GM12865 (cell line): ENCODE measurements around the gene HDAC2.
"Not testable (repeated sequence)": the region's sequence is repeated elsewhere in the genome, so short reads cannot be mapped to it uniquely, and the experiment has no call there.

Experiments
- DNase-seq: peaks from one replicate; pipeline ENCODE4 v3.0.0; 2010; ENCODE audit warnings: low read depth
- H3K4me3 ChIP-seq: 2 replicates; pipeline ENCODE4 v1.5.1; 2011; ENCODE audit warnings: mild to moderate bottlenecking, low read depth, low read length, control low read depth
- TF ChIP-seq, protein P1 (sequence below): IDR thresholded peaks from 2 replicates; pipeline ENCODE4 v1.5.1; 2011; ENCODE audit warnings: low read length, control low read depth, low read depth, inconsistent platforms; ENCODE audit not compliant: insufficient read depth; ENCODE audit errors: missing control alignments

HDAC2 gene

DNA sequence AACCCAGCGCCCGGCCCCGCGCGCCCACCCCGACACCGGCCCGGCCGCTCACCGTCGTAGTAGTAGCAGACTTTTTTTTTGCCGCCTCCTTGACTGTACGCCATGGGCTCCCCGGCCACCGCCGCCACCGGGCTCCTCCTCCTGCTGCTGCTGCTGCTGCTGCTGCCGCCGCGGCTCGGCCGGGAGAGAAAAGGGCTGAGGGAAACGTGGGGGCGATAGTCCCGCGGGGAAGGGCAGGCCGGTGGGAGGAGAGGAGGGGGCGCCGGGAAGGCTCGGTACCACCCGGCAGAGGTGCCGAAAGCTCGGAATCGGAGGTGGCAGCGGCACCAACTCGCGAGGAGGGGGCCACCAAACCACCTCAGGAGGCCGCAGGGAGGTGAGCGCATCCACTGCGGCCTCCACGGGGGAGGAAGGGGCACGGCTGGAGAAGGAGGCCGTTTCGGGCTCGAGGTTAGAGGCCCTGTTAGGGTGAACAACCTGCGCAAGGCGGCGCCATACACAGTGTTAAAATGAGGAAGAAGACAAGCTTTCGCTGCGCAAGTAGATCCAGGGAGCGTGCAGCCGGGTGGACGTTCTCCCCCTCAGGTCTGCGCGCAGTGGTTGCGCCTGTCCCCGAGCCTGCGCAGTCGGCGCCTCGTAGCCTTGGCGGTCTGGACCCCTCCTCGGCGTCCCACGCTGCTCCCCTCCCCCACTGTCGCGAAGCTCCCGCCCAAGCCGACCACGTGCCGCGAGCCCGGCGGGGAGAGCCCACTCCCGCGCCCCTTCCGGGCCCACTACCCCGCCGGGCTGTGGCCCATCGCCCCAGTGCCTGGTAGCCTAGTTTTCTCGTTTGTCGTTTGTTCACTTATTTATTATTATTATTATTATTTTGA, at the start of gene HDAC2:
HDAC2 (minus strand) TSS at position 344 of the 872 bp plus-strand sequence; CDS start at position 104, 240 bp downstream.
- TF ChIP-seq, protein P1, sequence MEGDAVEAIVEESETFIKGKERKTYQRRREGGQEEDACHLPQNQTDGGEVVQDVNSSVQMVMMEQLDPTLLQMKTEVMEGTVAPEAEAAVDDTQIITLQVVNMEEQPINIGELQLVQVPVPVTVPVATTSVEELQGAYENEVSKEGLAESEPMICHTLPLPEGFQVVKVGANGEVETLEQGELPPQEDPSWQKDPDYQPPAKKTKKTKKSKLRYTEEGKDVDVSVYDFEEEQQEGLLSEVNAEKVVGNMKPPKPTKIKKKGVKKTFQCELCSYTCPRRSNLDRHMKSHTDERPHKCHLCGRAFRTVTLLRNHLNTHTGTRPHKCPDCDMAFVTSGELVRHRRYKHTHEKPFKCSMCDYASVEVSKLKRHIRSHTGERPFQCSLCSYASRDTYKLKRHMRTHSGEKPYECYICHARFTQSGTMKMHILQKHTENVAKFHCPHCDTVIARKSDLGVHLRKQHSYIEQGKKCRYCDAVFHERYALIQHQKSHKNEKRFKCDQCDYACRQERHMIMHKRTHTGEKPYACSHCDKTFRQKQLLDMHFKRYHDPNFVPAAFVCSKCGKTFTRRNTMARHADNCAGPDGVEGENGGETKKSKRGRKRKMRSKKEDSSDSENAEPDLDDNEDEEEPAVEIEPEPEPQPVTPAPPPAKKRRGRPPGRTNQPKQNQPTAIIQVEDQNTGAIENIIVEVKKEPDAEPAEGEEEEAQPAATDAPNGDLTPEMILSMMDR: peak; percentile 8
- peak within 1 kb of the TSS; percentile 64 for H3K4me3 ChIP-seq
- peak; percentile 96 for DNase-seq

- no peak for DNase-seq
- TF ChIP-seq, protein P1: no peak
- no peak overlapping the region for H3K4me3 ChIP-seq
Measured at GRCh38 chr6:114020196-114020595, 49.2 kb upstream of the HDAC2 start.

DNA sequence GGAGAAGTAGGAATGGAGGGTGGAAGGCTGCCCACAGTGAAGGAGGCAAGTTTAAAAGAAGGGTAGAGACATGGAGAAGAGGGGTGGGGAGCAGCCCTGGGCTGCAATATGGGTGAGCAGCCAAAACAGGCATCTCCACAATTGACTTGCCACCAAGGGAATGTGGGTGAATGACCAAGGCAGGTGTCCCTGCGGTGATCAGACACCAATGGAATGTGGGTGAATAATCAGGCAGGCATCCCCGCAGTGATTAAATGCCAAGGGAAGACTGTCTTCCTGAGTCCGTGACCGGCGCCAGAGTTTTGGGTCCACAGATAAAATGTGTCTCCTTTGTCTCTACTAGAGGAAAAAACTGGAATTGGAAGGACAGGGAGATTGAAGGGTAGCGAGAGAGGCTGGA, 46.2 kb upstream of the HDAC2 start:
- DNase-seq, H3K4me3 ChIP-seq: not testable (repeated sequence)

DNA sequence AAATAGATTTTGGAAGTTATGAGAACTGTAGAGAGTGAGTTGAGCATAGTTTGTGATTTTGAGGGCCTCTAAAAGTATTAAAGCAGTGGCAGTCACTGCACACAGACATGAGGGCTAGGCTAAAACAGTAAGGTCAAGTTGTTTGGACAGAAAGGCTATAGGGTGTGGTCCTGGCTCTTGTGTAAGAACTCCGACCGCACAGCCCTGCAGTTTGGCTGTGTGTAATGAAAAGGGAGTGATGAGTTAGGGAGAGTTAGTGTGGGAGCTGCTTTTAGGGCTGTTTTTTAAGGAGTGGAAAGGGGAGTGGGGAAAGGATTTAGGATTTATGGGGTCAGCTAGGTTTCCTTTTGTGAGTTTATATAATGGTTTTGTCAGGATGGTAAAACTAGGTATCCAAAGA, 43.2 kb upstream of the HDAC2 start:
- not testable (repeated sequence) for H3K4me3 ChIP-seq, DNase-seq

- H3K4me3 ChIP-seq, DNase-seq: not testable (repeated sequence)
Measured at GRCh38 chr6:114011486-114011885, 40.5 kb upstream of the HDAC2 start.

DNA sequence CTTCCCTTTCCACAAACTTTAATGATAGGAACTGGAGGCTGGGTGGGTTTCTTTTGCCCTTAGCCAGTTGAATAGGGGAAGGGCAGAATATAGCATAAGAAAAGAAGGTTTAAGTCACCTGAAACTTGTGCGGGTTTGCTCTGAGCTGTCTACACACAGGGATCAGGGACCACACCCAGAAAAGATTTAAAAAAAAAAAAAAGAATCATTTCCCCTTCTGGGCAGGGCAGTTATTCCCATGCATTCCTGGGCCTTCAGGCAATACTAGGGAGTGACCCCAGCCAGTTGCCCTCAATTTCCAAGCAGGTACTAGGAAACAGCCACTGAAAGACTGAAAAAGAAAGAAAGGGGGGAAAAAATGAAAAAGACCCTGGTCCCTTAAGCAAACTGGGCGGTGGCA, 39.6 kb upstream of the HDAC2 start:
- no peak overlapping the region for H3K4me3 ChIP-seq
- DNase-seq: no peak
- TF ChIP-seq, protein P1: no peak

DNA sequence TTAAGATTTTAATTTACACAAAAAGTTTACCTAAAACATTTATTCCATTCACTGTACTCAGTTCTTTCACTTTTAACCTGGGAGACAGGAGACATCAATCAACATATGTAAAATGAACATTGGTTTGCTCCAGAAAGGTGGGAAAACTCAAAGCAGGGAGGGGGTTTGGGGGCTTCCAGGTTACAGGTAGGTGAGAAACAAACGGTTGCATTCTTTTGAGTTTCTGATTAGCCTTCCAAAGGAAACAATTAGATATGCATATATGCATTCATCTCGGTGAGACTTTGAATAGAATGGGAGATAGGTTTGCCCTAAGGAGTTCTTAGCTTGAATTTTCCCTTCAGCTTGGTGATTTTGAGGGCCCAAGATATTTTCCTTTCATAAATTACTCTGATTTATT, 38.2 kb upstream of the HDAC2 start:
- TF ChIP-seq, protein P1: no peak
- no peak overlapping the region for H3K4me3 ChIP-seq
- no peak for DNase-seq

DNA sequence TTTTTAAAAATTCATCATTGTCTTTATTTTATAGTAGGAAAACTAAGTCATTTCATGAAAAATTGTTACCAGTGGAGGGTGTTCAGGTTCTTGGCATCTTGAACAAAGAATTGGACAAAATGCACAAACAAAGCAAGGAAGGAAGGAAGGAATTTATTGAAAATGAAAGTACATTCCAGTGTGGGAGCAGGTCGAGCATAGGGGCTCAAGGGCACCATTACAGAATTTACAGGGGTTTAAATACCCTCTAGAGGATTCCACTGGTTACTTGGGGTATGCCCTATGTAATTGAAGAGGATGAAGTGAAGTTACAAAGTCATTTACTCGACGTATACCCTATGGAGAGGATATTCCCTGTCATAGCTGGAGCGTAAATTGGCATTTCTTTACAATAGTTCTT, 37.4 kb upstream of the HDAC2 start:
- no peak overlapping the region for H3K4me3 ChIP-seq
- DNase-seq: no peak
- TF ChIP-seq, protein P1: no peak

- TF ChIP-seq, protein P1: no peak
- no peak overlapping the region for H3K4me3 ChIP-seq
- DNase-seq: peak; percentile 76
Measured at GRCh38 chr6:114007516-114007915, 36.6 kb upstream of the HDAC2 start.
